T-helper 1 cell treated with Interleukin-12 subunit alpha and Interleukin-12 subunit beta and Interleukin-4 antibody, amounts not matched to agents 30 ng/mL and 1 ng/mL, for 36 hours (primary cell): ENCODE results near the gene ZNF624. TPM values are rescaled to one million over a fixed set of nuclear protein-coding genes. Genes with fewer than 3 reads are reported as not detected.
"Not testable (repeated sequence)": the region's sequence is repeated elsewhere in the genome, so short reads cannot be mapped to it uniquely, and the experiment has no call there.

Source experiments
- intact Hi-C: fragments of 100-400 bp; cut with micrococcal nuclease; formaldehyde crosslinking; loops from one replicate; pipeline ENCODE4 v1.15.1; 2024
- total RNA-seq: library from RNA; stranded (reverse); gene quantifications from 2 replicates; pipeline ENCODE4 v1.2.3, GENCODE V29; 2022

ZNF624 gene
- total RNA-seq = 3.8 and 4.4 TPM in 2 replicates

DNA sequence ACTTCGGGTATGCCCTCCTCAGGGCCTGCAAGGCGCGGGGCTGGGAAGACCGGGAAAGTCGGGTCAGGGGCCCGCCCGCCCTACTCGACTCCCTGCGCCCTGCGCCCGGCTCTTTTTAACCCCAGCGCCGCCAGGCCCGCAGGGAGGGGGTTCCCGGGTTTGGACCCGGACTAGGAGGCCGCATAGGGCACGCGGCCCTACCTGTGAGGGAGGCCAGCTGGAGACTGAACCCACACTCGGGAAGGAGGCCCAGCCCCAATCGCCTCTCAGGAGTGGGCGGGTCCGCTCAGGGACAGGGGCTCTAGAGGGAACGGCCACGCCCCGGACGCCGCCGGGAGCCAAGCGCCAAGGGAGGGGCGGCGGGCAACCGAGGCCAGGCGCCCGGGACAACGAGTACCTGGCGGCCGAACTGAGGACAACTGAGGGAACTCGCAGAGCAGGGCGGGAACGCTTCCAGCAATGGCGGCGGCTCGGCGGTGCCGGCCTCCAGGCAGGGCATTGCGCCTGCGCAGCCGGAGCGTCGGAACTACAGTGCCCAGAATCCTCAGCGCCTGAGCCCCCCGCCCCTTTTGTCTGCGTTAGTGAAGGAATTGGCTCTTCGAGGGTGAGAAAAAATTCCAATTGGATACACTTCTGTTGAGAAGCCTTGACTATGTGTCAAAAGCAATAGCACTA, at the start of gene ZNF624:
Gene ZNF624, minus strand, starts transcription at position 484 of the 675 bp plus-strand sequence.
- intact Hi-C loops = loop anchor here (1.0 to 5.0 kb wide), 7 partner anchors 65 to 367 kb away; partner anchors contain the start of genes UBB and ZNF287

DNA sequence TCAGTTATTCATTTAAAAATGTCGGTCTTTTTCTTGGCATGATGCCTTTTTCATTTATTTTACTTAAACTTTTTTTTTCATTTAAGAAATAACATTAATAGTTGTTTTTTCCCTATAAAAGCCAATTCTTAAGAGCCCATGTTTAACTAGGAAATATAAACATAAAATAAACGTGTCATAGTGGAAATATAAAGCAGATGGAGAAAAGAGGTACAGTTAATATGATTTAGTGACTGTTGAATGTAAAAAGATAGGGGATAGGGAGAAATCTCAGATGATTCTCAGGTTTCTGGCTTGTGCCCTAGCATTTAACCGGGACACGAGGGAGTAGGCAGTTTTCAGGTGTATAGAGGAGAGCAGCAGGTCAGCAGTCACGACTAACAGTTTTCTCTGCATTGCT, 44.0 kb upstream of the ZNF624 start:
- intact Hi-C loops = not testable (repeated sequence)

DNA sequence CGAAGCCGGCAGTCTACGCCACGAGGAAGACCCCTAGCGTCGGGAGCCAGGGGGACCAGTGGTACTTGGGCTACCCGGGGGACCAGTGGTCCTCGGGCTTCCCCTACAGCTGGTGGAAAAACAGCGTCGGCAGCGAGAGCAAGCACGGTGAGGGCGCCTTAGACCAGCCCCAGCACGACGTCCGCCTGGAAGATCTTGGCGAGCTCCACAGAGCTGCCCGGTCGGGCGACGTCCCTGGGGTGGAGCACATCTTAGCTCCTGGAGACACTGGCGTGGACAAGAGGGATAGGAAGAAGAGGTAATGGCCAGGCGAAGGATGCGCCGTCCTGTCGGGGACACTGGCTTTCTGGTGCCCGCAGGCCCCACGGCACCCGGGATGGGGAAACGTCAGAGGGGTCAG, 36.8 kb upstream of the ZNF624 start:
- intact Hi-C loops = loop anchor here (2.0 kb wide), 1 partner anchor 154 kb away; no protein-coding TSS in a partner anchor

DNA sequence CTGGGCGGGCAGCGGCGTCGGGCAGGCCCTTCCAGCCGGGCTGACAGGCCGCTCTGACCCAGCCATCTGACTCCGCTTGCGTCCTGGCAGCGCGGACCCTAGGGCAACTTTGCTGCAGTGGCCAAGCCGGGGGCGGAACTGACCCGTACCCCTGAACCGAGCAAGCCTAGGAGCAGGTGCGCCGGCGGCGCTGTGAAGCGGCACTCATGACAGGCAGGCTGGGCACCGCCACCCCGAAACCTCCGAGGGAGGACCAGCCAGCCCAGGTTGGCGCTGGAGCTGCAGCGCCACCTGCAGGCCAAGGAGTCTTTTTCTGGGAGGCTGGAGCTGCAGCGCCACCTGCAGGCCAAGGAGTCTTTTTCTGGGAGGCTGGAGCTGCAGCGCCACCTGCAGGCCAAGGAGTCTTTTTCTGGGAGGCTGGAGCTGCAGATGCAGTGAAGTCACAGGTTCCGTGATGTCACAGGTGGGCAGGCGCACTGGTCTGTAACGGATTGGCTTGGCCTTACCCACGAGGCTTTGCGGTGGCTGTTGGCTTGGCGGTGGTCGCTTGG, 36.2 kb upstream of the ZNF624 start, which contains the start of gene CCDC144A:
Gene CCDC144A, plus strand, starts transcription at position 511 of the 551 bp plus-strand sequence. CDS start 160 bp downstream, outside the sequence.
- intact Hi-C loops = loop anchor here (2.0 kb wide), 1 partner anchor 153 kb away; no protein-coding TSS in a partner anchor

DNA sequence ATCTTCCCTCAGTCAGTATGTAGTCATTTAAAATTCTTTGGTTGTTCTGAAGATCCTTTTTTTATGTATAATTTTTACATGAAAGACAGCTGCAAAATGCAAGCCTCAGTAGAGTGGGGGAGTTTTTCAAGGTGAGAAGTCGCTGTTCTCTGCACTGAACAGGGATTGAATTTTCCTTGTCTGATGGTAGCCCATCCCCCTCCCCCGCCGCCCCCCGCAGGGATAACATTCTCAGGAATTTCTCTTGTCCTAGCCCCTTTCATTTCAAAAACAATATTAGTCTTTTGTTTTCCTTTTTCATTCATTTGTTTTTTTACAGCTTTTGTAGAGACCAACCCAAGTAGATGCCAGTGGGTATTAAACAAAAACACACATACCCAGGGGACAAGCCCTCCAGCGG, 33.5 kb upstream of the ZNF624 start:
- intact Hi-C loops = not testable (repeated sequence)

DNA sequence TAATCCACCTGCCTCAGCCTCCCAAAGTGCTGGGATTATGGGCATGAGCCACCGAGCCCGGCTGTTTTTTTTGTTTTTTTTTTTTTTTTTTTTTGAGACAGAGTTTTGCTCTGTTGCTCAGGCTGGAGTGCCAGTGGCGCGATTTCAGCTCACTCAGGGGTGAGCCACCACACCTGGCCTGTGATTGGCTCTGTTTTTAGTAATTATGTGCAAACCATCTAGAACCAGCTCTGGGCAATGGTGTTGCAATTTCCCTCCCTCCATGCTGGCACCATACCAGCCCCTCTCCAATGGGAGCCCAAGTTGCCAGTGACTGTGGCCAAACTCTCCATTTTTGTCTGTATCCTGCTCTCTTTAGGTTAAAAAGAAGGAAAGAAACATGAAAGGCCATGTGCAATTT, 32.4 kb upstream of the ZNF624 start:
- intact Hi-C loops = not testable (repeated sequence)

DNA sequence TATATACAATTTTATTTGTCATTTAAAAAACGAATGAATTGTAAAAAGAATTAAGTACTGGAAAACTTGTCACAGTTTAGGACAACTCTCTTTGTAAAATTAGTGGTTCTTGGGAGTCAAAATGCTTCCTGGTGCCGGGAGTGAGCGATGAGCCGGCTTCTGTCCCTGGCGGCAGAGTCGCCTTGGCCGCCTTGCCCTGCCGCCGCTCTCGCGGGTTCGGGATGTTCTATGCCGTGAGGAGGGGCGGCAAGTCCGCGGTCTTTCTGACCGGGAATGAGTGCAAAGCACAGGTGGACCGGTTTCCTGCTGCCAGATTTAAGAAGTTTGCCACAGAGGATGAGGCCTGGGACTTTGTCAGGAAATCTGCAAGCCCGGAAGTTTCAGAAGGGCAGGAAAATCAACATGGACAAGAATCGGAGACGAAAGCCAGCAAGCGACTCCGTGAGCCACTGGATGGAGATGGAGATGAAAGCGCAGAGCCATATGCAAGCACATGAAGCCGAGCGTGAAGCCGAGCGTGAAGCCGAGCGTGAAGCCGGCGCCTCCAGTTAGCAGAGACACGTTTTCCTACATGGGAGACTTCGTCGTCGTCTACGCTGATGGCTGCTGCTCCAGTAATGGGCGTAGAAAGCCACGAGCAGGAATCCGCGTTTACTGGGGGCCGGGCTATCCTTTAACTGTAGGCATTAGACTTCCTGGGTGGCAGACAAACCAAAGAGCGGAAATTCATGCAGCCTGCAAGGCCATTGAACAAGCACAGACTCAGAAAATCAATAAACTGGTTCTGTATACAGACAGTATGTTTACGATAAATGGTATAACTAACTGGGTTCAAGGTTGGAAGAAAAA, 29.9 kb upstream of the ZNF624 start:
- intact Hi-C loops = not testable (repeated sequence)

DNA sequence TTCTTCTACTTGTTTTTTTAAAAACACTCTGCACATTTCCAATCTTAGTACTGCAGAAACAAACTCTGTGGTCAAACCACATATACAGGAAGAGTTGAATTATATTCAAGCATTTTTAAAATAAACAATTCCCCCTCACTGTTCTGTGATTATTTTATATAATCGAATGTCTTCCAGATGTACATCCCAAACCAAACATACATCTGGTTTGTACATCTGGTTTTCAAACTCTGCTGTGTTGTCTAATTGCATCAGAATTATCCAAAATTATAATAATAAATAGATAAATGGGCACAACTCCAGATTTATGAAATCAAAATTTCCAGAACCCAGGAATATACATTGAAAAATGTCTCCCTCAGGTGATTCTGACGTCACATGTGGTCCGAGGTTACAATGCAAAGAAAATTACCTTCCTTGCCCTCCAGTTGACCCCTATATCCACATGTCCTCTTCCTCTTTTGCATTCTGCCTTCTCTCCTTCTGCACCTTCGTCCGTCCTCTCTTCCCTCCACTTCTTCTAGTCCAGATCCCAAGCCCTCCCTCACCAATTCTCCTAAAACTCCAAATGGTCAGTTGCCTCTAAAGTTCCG, 23.1 kb upstream of the ZNF624 start:
- intact Hi-C loops = no loop called here

DNA sequence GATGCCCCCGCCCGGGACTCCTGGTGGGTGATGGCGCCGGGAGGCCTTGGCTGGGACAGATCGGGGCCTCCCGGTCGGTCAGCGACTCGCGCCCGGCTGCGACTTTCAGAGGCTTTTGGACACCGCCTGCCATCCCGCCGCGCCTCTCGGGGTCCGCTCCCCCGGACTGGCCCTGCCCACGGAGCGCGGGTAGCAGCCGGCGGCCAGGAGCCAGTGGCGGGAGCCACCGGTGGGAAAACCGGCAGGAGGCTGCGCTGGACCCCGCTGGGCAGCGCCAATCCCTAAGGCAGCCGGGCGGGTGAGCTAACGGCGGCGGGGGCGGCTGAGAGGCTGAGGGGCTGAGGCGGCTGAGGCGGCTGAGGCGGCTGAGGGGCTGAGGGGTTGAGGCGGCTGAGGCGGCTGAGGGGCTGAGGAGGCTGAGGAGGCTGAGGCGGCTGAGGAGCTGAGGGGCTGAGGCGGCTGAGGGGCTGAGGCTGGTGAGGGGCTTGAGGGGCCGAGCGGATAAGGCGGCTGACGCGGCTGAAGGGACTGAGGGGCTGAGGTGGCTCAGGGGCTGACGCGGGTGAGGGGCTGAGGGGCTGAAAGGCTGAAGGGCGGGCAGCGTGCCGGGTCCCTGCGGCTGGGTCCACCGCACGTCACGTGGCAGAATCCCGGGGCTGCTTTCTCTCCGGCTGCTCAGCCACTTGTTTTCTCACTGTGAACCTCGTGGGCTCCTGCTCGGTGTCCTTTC, 13.4 kb upstream of the ZNF624 start:
- intact Hi-C loops = not testable (repeated sequence)

DNA sequence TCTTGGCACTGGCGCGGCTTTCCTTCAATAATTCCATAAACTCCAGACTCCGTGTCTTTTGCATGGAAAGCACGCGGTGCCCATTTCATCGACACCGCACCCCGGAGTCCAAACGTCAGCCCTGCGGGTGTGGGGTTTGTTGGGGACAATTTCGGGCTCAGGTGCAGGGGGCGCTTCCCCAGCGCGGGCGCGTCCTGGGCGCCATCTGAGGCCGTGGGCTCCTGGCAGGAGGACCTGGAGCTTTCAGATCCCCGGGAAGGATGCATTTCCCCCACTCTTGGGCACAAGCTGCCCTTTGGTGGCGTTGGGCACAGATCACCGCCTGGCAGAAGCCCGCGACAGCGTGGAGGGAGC, 12.9 kb upstream of the ZNF624 start:
- intact Hi-C loops = not testable (repeated sequence)

DNA sequence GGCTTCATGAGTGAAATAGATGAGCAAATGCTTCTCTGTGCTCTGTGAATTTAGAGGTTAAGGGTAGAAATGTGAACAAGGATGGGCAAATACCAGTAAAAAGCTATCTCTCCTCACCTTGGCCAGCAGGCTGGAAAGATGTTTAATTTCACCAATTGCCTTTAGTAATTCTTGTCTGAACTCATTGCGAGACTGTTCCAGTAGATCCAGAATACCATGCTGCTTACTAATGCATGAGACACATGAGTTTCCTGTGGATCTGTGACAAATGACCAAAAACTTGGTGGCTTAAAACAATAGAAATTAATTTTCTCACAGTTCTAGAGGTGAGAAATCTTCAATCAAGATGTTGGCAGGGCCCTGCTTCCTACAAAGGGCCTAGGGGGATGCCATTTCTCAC, 9.3 kb upstream of the ZNF624 start:
- intact Hi-C loops = no loop called here

DNA sequence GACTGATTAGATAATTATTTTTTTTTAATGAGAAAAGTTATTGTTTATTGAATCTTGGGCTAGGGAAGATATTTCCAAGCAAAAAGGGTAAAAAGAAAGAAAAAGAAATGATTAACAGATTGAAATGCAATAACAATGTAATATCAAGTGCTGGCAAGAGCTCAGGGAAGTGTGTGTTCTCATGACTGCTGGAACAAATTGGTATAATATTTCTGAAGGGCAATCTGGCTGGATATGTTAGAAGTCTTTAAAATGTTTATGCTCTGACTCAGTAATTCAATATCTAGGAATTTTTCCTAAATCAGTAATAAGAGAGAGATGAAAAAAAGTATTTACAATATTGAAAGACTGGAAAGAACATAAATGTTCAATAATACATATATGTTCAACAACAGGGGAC, 7.6 kb upstream of the ZNF624 start:
- intact Hi-C loops = no loop called here

DNA sequence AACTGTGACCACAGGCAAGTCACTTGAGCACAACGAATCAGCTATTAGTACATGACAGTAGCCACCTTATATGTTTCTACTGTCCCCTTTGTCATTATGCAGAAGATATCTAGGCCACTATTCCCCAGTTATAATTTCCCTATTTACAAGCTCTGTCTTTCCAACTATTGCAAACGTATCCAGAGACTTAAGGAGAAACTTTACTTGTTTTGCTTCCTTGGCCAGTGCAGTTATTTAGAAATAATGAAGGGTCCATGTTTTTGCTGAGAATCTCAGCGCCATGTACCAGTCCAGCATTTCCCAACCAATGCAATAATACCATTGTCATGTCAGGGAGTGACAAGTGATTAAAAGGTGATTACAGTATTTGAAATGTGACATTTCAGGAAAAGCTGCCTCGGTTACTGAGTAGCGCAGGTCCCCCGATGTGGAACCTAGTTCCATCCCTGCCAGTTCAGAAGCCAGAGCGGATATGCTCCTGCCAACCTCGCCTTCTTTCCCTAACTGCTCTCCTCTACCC, 743 bp downstream of the ZNF624 start:
- intact Hi-C loops = loop anchor here (1.0 to 5.0 kb wide), 7 partner anchors 64 to 367 kb away; partner anchors contain the start of genes UBB and ZNF287

DNA sequence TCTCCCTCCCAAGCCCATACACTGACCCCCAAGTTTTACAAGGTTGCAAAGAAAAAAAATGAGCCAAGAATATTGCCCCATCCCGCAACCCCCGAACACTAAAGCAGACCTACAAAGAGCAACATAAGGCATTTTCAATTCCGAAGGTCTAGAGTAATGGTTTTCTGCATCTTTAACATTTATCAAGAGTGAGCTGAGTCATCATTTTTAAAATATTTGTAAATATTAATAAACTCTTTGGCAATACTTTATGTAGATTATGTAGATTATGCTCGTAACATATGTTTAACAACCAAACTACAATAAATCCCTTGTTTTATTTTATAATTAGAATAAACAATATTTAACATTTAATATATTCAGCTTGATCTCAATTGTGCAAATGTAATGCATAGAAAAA, 1.4 kb downstream of the ZNF624 start:
- intact Hi-C loops = loop anchor here (2.0 to 5.0 kb wide), 3 partner anchors 63 to 335 kb away; partner anchors contain the start of gene UBB

DNA sequence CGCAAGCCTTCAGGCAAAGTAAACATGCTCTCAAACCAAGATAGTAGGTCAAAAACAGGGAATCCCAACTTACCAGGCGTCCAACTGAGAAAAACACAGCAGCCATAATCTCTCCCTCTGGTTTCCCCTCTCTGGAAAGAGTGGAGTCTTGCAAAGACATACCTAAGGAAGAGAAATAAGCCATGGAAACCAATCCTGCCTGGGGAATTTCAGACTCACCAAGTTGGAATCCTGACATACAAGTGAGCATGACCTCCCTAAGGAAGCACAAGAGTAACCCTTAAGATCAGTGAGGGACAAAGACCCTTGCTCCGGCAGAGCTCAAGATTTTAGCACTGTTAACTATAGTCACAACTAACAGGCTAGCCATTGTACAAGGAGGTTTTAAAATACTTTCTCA, 4.1 kb downstream of the ZNF624 start:
- intact Hi-C loops = no loop called here

DNA sequence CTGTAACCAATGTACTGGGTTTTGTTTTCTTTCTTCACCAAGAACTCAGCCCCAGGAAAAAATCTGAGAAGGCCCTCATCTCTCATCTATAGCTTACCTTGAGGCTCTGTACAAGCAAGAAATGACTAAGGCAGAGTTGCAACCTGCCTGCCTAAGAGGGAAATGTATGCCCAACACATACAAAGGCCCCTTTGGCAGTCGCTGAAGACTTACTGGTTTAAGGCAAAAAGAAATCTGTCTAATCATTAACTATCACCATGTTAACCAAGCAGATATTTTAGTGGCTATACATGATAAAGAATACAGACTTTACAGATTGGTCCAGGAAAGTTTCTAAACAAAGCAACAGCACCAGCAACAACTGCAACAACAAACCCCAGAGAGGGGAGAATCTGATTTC, 14.2 kb downstream of the ZNF624 start:
- intact Hi-C loops = no loop called here

DNA sequence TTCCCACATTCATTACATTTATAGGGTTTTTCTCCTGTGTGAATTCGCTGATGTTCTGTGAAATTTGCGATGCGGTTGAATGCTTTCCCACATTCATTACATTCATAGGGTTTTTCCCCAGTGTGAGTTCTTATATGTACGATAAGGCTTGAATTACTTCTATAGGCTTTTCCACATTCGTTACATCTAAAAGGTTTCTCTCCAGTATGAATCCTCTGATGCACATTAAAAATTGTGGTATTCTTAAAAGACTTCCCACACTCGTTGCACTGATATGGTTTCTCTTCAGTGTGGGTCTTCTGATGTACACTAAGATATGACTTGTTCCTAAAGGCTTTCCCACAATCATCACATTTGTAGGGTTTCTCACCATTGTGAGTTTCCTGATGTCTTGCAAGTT, 30.4 kb downstream of the ZNF624 start:
- intact Hi-C loops = no loop called here

DNA sequence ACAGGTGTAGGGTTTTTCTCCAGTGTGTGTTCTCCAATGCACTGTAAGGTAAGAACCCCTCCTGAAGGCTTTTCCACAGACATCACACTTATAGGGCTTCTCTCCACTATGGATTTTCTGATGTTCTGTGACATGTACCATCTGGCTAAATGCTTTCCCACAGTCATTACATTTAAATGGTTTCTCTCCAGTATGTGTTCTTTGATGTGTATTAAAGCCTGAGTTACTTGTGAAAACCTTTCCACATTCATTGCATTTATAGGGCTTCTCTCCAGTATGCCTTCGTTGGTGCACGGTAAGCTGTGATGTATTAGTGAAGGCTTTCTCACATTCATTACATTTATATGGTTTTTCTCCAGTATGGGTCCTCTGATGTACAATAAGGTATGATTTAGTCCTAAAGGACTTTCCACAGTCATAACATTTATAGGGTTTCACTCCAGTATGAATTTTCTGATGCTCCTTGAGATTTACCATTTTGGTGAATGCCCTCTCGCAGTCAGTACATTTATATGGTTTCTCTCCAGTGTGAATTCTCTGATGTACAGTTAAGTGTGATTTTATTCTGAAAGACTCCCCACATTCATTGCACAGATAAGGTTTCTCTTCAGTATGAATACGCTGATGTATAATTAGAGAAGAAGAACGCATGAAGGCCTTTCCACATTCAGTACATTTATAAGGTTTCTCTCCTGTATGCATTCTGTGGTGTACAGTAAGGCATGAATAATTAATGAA, 30.9 kb downstream of the ZNF624 start:
- intact Hi-C loops = no loop called here

DNA sequence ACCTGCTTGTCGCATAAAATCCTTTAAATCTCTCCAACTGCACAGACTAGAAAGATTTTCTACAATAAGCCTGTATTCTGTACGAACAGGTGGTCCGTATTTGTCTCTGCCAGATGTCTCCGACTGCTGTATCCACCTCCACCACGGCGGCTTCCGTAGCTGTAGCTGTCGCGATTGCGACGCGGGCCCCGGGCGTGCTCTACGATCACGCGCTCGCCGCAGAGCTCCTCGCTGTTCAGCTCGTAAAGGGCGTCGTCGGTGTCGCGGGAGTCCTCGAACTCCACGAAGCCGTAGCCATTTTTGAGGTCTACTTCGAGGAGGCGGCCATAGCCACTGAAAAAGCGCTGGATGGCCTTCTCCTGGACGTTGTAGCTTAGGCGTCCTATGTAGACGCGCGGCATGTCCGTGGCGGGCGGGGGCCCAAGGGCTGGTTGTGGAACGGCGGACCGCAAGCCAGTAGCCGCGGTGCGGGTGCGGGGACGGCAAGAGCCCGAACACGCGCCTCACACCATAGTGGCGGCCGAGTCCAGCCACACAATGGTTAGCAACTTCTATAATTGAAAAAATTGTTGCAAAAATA, 36.1 kb downstream of the ZNF624 start:
- intact Hi-C loops = no loop called here

DNA sequence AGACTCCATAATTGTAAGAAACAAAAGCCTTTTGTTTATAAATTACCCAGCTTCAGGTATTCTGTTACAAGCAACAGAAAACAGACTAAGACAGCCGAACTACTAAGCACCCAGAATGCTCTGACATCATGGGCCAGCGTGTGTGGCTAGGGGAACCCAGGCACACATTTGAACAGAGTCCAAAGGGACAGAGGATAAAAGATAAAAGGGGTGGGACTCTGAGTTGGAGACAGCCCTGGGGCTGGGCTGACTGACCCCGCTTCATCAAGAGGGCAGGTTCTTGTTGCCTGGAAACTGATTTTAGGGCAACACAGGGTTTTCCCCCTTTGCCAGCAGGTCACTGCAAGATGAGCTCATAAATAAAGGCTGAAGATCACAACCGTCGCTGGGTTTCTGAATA, 54.1 kb downstream of the ZNF624 start:
- intact Hi-C loops = no loop called here
